GM12878 (cell line): ENCODE results near the gene ZNF581.

Experiments
- CHD4 ChIP-seq: fragments of 200-600 bp; sonication (generic); IDR thresholded peaks from 2 replicates; pipeline ENCODE4 v1.6.1; 2016; ENCODE audit warnings: mild to moderate bottlenecking
- EZH2 ChIP-seq: IDR thresholded peaks from 2 replicates; pipeline ENCODE4 v1.6.1; 2012; ENCODE audit warnings: low read depth, mild to moderate bottlenecking, control low read depth, inconsistent platforms, low read length, borderline replicate concordance; ENCODE audit not compliant: control insufficient read depth
- JUND ChIP-seq: IDR thresholded peaks from 2 replicates; pipeline ENCODE4 v1.6.1; 2012; ENCODE audit warnings: low read depth, mild to moderate bottlenecking, low read length, improper control_type of control experiment, moderate library complexity
- NFYB ChIP-seq: IDR thresholded peaks from 2 replicates; pipeline ENCODE4 v1.6.1; 2011; ENCODE audit warnings: low read depth, mild to moderate bottlenecking, low read length, improper control_type of control experiment, moderate library complexity; ENCODE audit not compliant: insufficient read depth
- POLR2A ChIP-seq: IDR thresholded peaks from 2 replicates; pipeline ENCODE4 v1.6.1; 2011; ENCODE audit warnings: low read depth, mild to moderate bottlenecking, low read length
- RAD21 ChIP-seq: IDR thresholded peaks from 2 replicates; pipeline ENCODE4 v1.6.1; 2011; ENCODE audit warnings: mild to moderate bottlenecking, low read depth, low read length, moderate library complexity; ENCODE audit not compliant: insufficient read depth
- SRF ChIP-seq, 2 experiments: IDR thresholded peaks; 2 replicates each; pipeline ENCODE4 v1.6.1; 2011; ENCODE audit warnings: low read depth in 2 of 2, low read length in 2 of 2, mild to moderate bottlenecking in 1 of 2, moderate library complexity in 1 of 2
- TF ChIP-seq, protein P1 (sequence below), 3 experiments: IDR thresholded peaks in 2 of 3; conservative IDR thresholded peaks in 1 of 3; 2 replicates each; pipeline ENCODE4 v1.5.1; 2011; ENCODE audit warnings: low read depth in 3 of 3, low read length in 3 of 3, mild to moderate bottlenecking in 3 of 3, control low read depth in 2 of 3, moderate library complexity in 2 of 3, inconsistent platforms in 1 of 3, mixed read lengths in 1 of 3; ENCODE audit not compliant: control insufficient read depth in 2 of 3, insufficient read depth in 1 of 3; ENCODE audit errors: extremely low read depth in 1 of 3
- TF ChIP-seq, protein P2 (sequence below): fragments of 150-350 bp; IDR thresholded peaks from 2 replicates; pipeline ENCODE4 v1.6.1; 2016; ENCODE audit warnings: low read depth, low read length
- TF ChIP-seq, protein P3 (sequence below): fragments of 450-650 bp; IDR thresholded peaks from 2 replicates; pipeline ENCODE4 v1.6.1; 2017; ENCODE audit warnings: mild to moderate bottlenecking, moderate library complexity
- TF ChIP-seq, protein P4 (sequence below): IDR thresholded peaks from 2 replicates; pipeline ENCODE4 v1.6.1; 2011; ENCODE audit warnings: borderline replicate concordance, low read depth, mild to moderate bottlenecking, moderate library complexity, mixed read lengths, low read length; ENCODE audit not compliant: insufficient read depth; ENCODE audit errors: extremely low read length

DNA sequence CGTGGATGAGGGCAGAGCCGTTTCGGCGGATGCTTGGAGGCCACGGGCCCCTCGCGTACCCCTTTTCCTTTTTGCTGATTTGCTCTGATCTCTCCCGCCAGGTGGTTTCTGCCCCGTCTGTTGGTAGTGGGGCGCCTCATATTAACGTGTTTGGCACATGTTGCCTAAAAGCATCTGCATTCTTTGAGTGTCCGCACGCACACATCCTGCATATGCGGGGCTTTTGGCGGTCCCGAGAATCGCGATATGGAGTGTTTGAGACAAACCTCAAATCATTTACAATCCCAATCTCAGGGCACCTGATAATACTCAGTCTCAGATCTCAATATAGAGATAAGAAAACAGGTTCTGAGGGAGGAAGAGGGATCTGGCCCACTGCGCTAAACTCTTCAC lies 12.2 kb downstream of the ZNF581 start:
- no peak for TF ChIP-seq POLR2A
- TF ChIP-seq, protein P1, sequence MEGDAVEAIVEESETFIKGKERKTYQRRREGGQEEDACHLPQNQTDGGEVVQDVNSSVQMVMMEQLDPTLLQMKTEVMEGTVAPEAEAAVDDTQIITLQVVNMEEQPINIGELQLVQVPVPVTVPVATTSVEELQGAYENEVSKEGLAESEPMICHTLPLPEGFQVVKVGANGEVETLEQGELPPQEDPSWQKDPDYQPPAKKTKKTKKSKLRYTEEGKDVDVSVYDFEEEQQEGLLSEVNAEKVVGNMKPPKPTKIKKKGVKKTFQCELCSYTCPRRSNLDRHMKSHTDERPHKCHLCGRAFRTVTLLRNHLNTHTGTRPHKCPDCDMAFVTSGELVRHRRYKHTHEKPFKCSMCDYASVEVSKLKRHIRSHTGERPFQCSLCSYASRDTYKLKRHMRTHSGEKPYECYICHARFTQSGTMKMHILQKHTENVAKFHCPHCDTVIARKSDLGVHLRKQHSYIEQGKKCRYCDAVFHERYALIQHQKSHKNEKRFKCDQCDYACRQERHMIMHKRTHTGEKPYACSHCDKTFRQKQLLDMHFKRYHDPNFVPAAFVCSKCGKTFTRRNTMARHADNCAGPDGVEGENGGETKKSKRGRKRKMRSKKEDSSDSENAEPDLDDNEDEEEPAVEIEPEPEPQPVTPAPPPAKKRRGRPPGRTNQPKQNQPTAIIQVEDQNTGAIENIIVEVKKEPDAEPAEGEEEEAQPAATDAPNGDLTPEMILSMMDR (IDR thresholded peaks at IDR 0.05 in 2 of 3, conservative IDR thresholded peaks at IDR 0.05 in 1 of 3; ENCODE audit: control insufficient read depth in 2 of 3, extremely low read depth in 1 of 3, insufficient read depth in 1 of 3, low read depth in 3 of 3, low read length in 3 of 3) = no peak
- TF ChIP-seq CHD4 = no peak
- no peak for TF ChIP-seq RAD21
- no peak for TF ChIP-seq JUND
- no peak for TF ChIP-seq NFYB
- TF ChIP-seq, protein P2, sequence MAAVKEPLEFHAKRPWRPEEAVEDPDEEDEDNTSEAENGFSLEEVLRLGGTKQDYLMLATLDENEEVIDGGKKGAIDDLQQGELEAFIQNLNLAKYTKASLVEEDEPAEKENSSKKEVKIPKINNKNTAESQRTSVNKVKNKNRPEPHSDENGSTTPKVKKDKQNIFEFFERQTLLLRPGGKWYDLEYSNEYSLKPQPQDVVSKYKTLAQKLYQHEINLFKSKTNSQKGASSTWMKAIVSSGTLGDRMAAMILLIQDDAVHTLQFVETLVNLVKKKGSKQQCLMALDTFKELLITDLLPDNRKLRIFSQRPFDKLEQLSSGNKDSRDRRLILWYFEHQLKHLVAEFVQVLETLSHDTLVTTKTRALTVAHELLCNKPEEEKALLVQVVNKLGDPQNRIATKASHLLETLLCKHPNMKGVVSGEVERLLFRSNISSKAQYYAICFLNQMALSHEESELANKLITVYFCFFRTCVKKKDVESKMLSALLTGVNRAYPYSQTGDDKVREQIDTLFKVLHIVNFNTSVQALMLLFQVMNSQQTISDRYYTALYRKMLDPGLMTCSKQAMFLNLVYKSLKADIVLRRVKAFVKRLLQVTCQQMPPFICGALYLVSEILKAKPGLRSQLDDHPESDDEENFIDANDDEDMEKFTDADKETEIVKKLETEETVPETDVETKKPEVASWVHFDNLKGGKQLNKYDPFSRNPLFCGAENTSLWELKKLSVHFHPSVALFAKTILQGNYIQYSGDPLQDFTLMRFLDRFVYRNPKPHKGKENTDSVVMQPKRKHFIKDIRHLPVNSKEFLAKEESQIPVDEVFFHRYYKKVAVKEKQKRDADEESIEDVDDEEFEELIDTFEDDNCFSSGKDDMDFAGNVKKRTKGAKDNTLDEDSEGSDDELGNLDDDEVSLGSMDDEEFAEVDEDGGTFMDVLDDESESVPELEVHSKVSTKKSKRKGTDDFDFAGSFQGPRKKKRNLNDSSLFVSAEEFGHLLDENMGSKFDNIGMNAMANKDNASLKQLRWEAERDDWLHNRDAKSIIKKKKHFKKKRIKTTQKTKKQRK = no peak
- no peak for TF ChIP-seq EZH2
- TF ChIP-seq, protein P3, sequence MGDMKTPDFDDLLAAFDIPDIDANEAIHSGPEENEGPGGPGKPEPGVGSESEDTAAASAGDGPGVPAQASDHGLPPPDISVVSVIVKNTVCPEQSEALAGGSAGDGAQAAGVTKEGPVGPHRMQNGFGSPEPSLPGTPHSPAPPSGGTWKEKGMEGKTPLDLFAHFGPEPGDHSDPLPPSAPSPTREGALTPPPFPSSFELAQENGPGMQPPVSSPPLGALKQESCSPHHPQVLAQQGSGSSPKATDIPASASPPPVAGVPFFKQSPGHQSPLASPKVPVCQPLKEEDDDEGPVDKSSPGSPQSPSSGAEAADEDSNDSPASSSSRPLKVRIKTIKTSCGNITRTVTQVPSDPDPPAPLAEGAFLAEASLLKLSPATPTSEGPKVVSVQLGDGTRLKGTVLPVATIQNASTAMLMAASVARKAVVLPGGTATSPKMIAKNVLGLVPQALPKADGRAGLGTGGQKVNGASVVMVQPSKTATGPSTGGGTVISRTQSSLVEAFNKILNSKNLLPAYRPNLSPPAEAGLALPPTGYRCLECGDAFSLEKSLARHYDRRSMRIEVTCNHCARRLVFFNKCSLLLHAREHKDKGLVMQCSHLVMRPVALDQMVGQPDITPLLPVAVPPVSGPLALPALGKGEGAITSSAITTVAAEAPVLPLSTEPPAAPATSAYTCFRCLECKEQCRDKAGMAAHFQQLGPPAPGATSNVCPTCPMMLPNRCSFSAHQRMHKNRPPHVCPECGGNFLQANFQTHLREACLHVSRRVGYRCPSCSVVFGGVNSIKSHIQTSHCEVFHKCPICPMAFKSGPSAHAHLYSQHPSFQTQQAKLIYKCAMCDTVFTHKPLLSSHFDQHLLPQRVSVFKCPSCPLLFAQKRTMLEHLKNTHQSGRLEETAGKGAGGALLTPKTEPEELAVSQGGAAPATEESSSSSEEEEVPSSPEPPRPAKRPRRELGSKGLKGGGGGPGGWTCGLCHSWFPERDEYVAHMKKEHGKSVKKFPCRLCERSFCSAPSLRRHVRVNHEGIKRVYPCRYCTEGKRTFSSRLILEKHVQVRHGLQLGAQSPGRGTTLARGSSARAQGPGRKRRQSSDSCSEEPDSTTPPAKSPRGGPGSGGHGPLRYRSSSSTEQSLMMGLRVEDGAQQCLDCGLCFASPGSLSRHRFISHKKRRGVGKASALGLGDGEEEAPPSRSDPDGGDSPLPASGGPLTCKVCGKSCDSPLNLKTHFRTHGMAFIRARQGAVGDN = no peak
- TF ChIP-seq, protein P4, sequence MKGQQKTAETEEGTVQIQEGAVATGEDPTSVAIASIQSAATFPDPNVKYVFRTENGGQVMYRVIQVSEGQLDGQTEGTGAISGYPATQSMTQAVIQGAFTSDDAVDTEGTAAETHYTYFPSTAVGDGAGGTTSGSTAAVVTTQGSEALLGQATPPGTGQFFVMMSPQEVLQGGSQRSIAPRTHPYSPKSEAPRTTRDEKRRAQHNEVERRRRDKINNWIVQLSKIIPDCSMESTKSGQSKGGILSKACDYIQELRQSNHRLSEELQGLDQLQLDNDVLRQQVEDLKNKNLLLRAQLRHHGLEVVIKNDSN = no peak
- TF ChIP-seq SRF (IDR thresholded peaks at IDR 0.05; ENCODE audit: low read depth in 2 of 2, low read length in 2 of 2) = no peak
